ENCODE data around the gene ZMYM1.

DNA sequence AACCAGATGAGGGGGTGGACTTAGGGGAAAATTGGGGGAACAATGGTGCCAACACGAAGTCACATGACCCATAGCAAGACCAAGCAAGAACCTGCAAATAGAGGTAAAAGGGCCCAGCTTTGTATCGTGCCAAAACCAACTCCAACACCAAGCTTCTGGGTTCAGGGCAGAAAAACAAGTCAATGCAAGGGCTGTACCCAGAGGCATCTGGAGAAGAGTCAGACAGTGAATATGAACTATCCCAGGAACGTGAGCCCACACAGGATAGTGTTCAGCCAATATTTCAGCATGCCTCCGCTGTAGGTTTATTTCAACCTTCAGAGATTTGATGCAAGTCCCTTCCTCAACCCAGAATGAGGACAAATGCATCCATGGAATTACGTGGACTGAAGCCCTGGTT is 32.5 kb upstream of the ZMYM1 start:
- no peak for TF ChIP-seq POLR2A (IDR thresholded peaks at IDR 0.05)
- TF ChIP-seq, protein P1, sequence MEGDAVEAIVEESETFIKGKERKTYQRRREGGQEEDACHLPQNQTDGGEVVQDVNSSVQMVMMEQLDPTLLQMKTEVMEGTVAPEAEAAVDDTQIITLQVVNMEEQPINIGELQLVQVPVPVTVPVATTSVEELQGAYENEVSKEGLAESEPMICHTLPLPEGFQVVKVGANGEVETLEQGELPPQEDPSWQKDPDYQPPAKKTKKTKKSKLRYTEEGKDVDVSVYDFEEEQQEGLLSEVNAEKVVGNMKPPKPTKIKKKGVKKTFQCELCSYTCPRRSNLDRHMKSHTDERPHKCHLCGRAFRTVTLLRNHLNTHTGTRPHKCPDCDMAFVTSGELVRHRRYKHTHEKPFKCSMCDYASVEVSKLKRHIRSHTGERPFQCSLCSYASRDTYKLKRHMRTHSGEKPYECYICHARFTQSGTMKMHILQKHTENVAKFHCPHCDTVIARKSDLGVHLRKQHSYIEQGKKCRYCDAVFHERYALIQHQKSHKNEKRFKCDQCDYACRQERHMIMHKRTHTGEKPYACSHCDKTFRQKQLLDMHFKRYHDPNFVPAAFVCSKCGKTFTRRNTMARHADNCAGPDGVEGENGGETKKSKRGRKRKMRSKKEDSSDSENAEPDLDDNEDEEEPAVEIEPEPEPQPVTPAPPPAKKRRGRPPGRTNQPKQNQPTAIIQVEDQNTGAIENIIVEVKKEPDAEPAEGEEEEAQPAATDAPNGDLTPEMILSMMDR (IDR thresholded peaks at IDR 0.05): no peak

Data from heart left ventricle (tissue), 13 donors.